HG03064 (cell line): ENCODE data around the gene WDR73.
"Not testable (repeated sequence)": the region's sequence is repeated elsewhere in the genome, so short reads cannot be mapped to it uniquely, and the experiment has no call there.

Experiments
- ATAC-seq: cut with Tn5 transposase; IDR thresholded peaks from one replicate; pipeline ENCODE4 v1.9.1; 2021; ENCODE audit warnings: low read depth; ENCODE audit not compliant: unreplicated experiment

Gene WDR73

GRCh38 chr15:84658080-84658787 is 4.2 kb upstream of the WDR73 start, which contains the start of gene NMB:
TSS of gene NMB (minus strand) at chr15:84658199. CDS start at chr15:84658152, 47 bp downstream.
- peak; percentile 48 for ATAC-seq

GRCh38 chr15:84657748-84658079 is 3.6 kb upstream of the WDR73 start:
- no peak for ATAC-seq

- ATAC-seq: no peak
Observed at GRCh38 chr15:84656972-84657371, 2.9 kb upstream of the WDR73 start.

GRCh38 chr15:84654689-84655453 is 788 bp upstream of the WDR73 start:
- no peak for ATAC-seq

DNA sequence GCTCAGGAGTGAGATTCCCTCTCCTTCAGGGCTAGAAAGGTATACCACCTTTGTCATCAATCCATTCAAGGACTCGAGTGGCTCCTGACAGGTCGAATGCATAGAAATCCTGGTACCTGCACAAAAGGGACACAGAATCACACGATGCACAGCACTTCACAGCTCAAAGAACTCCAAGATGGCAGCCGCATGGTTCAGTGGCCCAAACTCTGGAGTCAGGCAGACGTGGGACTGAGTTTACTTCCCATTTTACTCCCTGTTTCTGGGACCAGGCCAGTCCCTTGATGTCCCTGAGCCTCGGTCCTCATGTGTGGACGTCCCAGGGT is 536 bp downstream of the WDR73 start:
- no peak for ATAC-seq

DNA sequence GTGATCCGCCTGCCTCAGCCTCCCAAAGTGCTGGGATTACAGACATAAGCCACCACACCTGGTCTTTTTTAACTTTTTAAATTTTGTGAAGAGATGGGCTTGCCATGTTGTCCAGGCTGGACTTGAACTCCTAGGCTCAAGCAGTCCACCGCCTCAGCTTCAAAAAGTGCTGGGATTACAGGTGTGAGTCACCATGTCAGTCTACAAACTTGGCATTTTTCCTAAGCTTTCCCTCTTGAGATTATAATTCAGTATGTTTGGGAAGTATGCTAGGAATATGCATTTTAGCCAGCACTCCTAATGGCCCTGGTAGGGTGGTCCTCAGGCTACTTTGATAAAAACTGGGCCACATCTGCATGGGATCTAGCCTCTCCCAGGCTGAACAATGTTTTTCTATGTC is 4.4 kb downstream of the WDR73 start:
- no peak for ATAC-seq

DNA sequence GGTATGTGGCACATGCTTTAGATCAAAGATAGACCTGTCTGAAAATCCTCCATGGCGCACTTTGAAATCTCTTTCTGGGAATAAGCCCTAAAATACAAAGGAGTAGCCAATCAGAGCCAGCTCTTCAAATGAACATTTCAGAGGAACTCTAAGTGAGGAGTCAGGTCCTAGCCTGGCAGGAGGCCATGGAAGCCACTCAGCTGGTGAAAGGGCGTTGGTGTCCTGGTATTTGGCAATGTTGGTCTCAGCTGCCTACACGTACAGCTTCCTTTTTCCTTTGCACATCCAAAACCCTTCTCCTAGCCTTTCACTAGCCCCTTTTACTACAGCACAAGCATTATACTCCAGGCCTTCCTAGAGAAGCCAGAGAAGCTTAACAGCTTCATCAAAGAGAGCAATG is 5.5 kb downstream of the WDR73 start:
- ATAC-seq: no peak

- ATAC-seq: no peak
Observed at GRCh38 chr15:84647726-84648125, 6.4 kb downstream of the WDR73 start.

DNA sequence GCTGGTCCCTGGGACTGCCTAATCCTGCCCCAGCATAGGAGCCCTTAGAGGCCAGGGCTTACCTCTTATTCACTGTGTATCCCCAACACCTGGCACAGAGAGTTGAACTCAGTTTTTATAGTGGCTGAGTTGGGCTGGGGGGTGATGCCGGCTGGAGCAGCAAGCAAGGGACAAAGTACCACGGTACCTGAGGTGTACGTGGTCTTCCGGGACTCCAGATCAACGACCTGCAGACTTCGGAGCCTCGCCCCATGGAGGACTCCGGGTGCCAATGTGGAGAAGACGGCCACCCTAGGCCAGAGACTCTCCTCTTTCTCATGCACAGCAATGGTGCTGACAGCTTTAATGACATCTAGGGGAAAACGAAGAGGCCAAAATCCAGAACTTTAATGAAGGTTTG is 8.1 kb downstream of the WDR73 start:
- no peak for ATAC-seq

DNA sequence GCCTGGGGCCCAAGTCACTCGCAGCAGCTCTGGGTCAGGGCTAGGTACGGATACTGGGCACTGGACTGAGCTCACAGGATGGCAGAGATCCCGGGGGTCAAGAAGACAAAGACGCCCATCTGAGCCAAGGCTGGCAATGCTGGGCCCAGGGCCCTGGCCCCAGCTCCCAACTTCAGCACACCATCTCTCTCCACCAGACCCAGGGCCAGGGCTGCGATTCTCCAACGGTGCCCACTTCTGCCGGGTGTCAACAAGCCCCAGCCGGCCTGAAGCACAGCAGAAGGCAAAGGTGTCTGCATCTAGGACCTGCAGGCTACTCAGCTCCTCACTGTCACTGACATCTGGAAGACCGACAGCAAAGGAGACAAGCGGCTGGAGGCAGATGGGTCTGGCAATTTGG is 8.6 kb downstream of the WDR73 start:
- ATAC-seq: no peak

DNA sequence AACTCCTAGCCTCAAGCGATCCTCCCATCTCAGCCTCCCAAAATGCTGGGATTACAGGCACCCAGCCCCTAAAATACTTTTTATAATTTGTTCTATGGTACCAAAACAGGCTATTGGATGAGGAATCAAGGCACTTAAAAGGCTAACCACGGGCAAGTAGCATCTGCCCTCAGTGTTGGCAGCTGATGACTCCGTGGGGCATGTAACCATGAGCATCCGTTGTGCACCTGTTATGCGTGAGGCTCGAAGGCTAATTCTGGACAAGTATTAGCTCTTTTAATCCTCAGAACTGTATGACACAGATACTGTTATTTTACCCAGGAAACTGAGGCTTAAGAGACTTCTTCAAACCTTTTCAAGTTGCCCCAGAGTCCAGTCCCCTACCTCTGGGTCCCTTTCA is 10.2 kb downstream of the WDR73 start:
- ATAC-seq: no peak

DNA sequence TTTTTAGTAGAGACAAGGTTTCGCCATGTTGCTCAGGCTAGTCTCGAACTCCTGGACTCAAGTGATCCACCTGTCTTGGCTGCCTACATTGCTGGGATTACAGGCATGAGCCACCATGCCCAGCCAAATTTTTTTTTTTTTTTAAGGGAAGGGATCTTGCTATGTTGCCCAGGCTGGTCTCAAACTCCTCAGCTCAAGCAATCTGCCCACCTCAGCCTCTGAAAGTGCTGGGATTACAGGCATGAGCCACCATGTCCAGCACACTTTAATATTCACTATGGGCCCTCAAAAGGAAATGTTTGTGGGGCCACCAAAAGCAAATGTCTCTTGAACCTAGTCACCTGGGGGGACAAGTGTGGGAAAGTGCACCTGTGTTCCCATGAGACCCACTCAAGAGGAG is 11.4 kb downstream of the WDR73 start:
- not testable (repeated sequence) for ATAC-seq

DNA sequence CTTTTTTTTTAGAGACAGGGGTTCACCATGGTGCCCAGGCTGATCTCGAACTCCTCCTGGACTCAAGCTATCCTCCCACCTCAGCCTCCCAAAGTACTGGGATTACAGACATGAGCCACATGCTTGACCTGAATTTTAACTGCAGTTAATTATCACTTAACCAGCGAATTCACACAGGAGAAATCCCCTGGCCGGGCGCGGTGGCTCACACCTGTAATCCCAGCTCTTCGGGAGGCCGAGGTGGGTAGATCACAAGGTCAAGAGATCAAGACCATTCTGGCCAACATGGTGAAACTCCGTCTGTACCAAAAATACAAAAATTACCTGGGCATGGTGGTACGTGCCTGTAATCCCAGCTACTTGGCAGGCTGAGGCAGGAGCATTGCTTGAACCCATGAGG is 12.2 kb downstream of the WDR73 start:
- ATAC-seq: not testable (repeated sequence)

DNA sequence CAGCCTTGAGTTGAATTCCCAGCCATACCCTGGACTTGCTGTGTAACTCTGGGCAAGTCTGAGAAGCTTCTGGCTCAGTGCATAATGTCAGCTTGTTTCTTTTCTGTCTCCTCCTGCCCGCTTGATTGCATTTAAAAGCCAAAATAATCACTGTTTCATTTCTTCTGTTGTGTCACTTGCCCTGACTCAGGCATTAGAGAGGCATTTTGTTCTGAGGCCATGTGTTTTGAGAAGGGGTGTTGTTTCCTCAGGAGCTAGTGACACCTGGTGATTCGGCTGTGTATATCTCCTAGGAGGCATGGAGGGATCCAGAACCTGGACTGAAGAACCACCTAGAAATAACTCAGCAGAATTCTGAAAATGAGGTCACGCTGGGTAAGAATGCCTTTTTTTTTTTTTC is 16.0 kb downstream of the WDR73 start:
- ATAC-seq: no peak

DNA sequence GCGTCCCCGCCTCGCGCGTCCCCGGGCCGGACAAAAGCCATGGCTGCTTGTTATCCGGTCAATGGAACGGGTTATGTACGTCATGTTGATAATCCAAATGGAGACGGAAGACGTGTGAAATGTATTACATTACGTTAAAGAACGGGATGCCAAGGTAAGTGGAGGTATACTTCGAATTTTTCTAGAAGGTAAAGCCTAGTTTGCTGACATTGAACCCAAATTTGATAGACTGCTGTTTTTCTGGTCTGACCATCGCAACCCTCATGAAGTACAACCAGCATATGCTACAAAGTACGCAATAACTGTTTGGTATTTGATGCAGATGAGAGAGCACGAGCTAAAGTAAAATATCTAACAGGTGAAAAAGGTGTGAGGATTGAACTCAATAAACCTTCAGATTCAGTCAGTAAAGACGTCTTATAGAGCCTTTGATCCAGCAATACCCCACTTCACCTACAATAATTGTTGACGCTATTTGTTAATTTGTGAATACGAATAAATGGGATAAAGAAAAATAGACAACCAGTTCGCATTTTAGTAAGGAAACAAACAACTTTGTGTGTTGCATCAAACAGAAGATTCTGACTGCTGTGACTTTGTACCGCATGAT is 19.8 kb downstream of the WDR73 start:
- ATAC-seq: no peak

GRCh38 chr15:84633311-84634227 is 20.5 kb downstream of the WDR73 start:
- ATAC-seq: peak; percentile 36

GRCh38 chr15:84631706-84632272 is 22.3 kb downstream of the WDR73 start:
- ATAC-seq: peak; percentile 3

GRCh38 chr15:84629033-84629432 is 25.1 kb downstream of the WDR73 start:
- no peak for ATAC-seq

GRCh38 chr15:84625123-84625522 is 29.0 kb downstream of the WDR73 start:
- no peak for ATAC-seq

DNA sequence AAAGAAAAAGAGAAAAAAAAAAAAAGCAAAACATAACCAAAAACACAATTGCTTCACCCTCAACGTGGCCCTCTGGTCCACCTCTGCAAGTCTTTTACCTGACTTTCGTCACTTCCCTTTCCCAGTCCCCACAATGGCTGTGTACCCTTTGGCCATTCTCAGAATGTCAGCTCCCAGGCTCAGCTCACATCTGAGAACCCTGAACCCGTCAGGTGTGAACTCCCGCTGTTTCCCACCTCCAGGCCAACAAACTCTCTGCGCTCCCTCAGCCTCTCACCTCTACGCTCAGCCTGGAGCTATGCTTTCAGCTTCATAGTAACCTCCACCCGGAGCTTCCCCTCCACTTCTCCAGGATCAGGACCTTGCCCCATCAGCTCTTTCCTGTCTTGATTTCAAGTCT is 29.7 kb downstream of the WDR73 start:
- ATAC-seq: no peak
